MM.1S (cell line): Measurements from ENCODE around the gene POLR3G.

Experiments
- DNase-seq: peaks from one replicate; pipeline ENCODE4 v3.0.0-alpha.2; 2015
- H2AFZ ChIP-seq: fragments of 300-600 bp; sonication (generic); 2 replicates; pipeline ENCODE4 v1.6.0; 2016; ENCODE audit warnings: antibody characterized with exemption, low read length
- H3F3A ChIP-seq: fragments of 300-600 bp; sonication (generic); 2 replicates; pipeline ENCODE4 v1.6.1; 2016; ENCODE audit warnings: mild to moderate bottlenecking, antibody characterized with exemption, low read length, moderate library complexity, mixed read lengths; ENCODE audit not compliant: insufficient read depth
- H3K27ac ChIP-seq: fragments of 300-600 bp; sonication (generic); 2 replicates; pipeline ENCODE4 v1.5.1; 2016; ENCODE audit warnings: mild to moderate bottlenecking, low read length
- H3K27me3 ChIP-seq: fragments of 300-600 bp; sonication (generic); replicated peaks from 2 replicates; pipeline ENCODE4 v1.6.0; 2016; ENCODE audit warnings: low read length; ENCODE audit not compliant: insufficient read depth
- H3K36me3 ChIP-seq: fragments of 300-600 bp; sonication (generic); replicated peaks from 2 replicates; pipeline ENCODE4 v1.6.1; 2016; ENCODE audit warnings: mild to moderate bottlenecking, low read length, mixed read lengths; ENCODE audit not compliant: insufficient read depth
- H3K4me1 ChIP-seq: fragments of 300-600 bp; sonication (generic); 2 replicates; pipeline ENCODE4 v1.6.1; 2016; ENCODE audit warnings: low read length, mixed read lengths
- H3K4me2 ChIP-seq: fragments of 300-600 bp; sonication (generic); 2 replicates; pipeline ENCODE4 v1.6.0; 2016; ENCODE audit warnings: low read depth, low read length
- H3K4me3 ChIP-seq: fragments of 300-600 bp; sonication (generic); 2 replicates; pipeline ENCODE4 v1.5.1; 2016; ENCODE audit warnings: low read length, mixed read lengths
- H3K79me2 ChIP-seq: fragments of 300-600 bp; sonication (generic); 2 replicates; pipeline ENCODE4 v1.6.1; 2016; ENCODE audit warnings: mixed run types, low read length, mixed read lengths
- H3K9ac ChIP-seq: fragments of 300-600 bp; sonication (generic); 2 replicates; pipeline ENCODE4 v1.6.1; 2016; ENCODE audit warnings: low read length, mixed read lengths
- H3K9me2 ChIP-seq: fragments of 300-600 bp; sonication (generic); replicated peaks from 2 replicates; pipeline ENCODE4 v1.6.1; 2016; ENCODE audit warnings: mild to moderate bottlenecking, low read length, mixed read lengths; ENCODE audit not compliant: insufficient read depth
- H3K9me3 ChIP-seq: fragments of 300-600 bp; sonication (generic); replicated peaks from 2 replicates; pipeline ENCODE4 v1.6.1; 2016; ENCODE audit warnings: mild to moderate bottlenecking, low read length, mixed read lengths; ENCODE audit not compliant: insufficient read depth
- H4K20me1 ChIP-seq: fragments of 300-600 bp; sonication (generic); 2 replicates; pipeline ENCODE4 v1.6.1; 2016; ENCODE audit warnings: mild to moderate bottlenecking, low read length, moderate library complexity, mixed read lengths; ENCODE audit not compliant: insufficient read depth
- EZH2 ChIP-seq: fragments of 300-600 bp; sonication (generic); optimal IDR thresholded peaks from 2 replicates; pipeline ENCODE3; 2017; ENCODE audit warnings: low read depth, mild to moderate bottlenecking, antibody characterized with exemption, low read length, mixed read lengths
- EZH2phosphoT487 ChIP-seq: fragments of 300-600 bp; sonication (generic); IDR thresholded peaks from 2 replicates; pipeline ENCODE4 v1.6.1; 2018; ENCODE audit warnings: antibody characterized with exemption, low read length
- TF ChIP-seq, protein P1 (sequence below): fragments of 300-600 bp; sonication (generic); IDR thresholded peaks from 2 replicates; pipeline ENCODE4 v1.5.1; 2016; ENCODE audit warnings: antibody characterized with exemption, low read length, mixed read lengths

POLR3G gene, protein sequence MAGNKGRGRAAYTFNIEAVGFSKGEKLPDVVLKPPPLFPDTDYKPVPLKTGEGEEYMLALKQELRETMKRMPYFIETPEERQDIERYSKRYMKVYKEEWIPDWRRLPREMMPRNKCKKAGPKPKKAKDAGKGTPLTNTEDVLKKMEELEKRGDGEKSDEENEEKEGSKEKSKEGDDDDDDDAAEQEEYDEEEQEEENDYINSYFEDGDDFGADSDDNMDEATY

GRCh38 chr5:90474235-90475107, at the start of gene POLR3G, which contains the start of gene MBLAC2:
TSS of gene POLR3G (plus strand) at chr5:90474864. CDS start at chr5:90485568, 10,704 bp downstream.
TSS of gene MBLAC2 (minus strand) at chr5:90474771. CDS start at chr5:90474292, 479 bp downstream.
- Histone ChIP-seq H2AFZ (peak within 1 kb of the TSS; percentile 98), H3K4me2 (peak within 1 kb of the TSS; percentile 95), H3K27ac (peak within 1 kb of the TSS; percentile 74), H3K9me3 (no peaks in the 10 kb centered on the region), H3K79me2 (peaks cover 16% of the 10 kb centered on the region), H3F3A (no peaks in the 10 kb centered on the region), H4K20me1 (no peaks in the 10 kb centered on the region), H3K9ac (peak within 1 kb of the TSS; percentile 66), H3K9me2 (no peaks in the 10 kb centered on the region), H3K4me1 (peaks cover 9% of the 10 kb centered on the region; the same call in 1 of the 2 replicates), H3K4me3 (peak within 1 kb of the TSS; percentile 83), H3K36me3 (no peaks in the 10 kb centered on the region), H3K27me3 (no peaks in the 10 kb centered on the region)
- TF ChIP-seq EZH2: no peak
- no peak for TF ChIP-seq EZH2phosphoT487
- TF ChIP-seq, protein P1, sequence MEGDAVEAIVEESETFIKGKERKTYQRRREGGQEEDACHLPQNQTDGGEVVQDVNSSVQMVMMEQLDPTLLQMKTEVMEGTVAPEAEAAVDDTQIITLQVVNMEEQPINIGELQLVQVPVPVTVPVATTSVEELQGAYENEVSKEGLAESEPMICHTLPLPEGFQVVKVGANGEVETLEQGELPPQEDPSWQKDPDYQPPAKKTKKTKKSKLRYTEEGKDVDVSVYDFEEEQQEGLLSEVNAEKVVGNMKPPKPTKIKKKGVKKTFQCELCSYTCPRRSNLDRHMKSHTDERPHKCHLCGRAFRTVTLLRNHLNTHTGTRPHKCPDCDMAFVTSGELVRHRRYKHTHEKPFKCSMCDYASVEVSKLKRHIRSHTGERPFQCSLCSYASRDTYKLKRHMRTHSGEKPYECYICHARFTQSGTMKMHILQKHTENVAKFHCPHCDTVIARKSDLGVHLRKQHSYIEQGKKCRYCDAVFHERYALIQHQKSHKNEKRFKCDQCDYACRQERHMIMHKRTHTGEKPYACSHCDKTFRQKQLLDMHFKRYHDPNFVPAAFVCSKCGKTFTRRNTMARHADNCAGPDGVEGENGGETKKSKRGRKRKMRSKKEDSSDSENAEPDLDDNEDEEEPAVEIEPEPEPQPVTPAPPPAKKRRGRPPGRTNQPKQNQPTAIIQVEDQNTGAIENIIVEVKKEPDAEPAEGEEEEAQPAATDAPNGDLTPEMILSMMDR: peak; percentile 51
- DNase-seq: peak; percentile 93

GRCh38 chr5:90434116-90434714, 40.4 kb upstream of the POLR3G start:
- Histone ChIP-seq H3K27me3 (no peaks in the 10 kb centered on the region), H2AFZ (no peak overlapping the region), H3K27ac (no peak overlapping the region), H3K36me3 (no peaks in the 10 kb centered on the region), H3K9me2 (no peaks in the 10 kb centered on the region), H3K9ac (no peak overlapping the region), H3K4me3 (no peak overlapping the region), H3K79me2 (no peaks in the 10 kb centered on the region), H3K4me1 (no peaks in the 10 kb centered on the region), H4K20me1 (no peaks in the 10 kb centered on the region), H3K4me2 (no peak overlapping the region), H3F3A (no peaks in the 10 kb centered on the region), H3K9me3 (no peaks in the 10 kb centered on the region)
- peak; percentile 63 for DNase-seq
- TF ChIP-seq, protein P1: peak; percentile 79
- TF ChIP-seq EZH2phosphoT487: no peak

GRCh38 chr5:90437663-90438062, 37.0 kb upstream of the POLR3G start:
- Histone ChIP-seq H4K20me1 (no peaks in the 10 kb centered on the region), H2AFZ (no peak overlapping the region), H3K27ac (no peak overlapping the region), H3K4me3 (no peak overlapping the region), H3K9me2 (no peaks in the 10 kb centered on the region), H3K9ac (no peak overlapping the region), H3K4me1 (no peaks in the 10 kb centered on the region), H3K27me3 (no peaks in the 10 kb centered on the region), H3K9me3 (no peaks in the 10 kb centered on the region), H3F3A (no peaks in the 10 kb centered on the region), H3K4me2 (no peak overlapping the region), H3K36me3 (no peaks in the 10 kb centered on the region), H3K79me2 (no peaks in the 10 kb centered on the region)
- TF ChIP-seq EZH2 (no peak), EZH2phosphoT487 (no peak)
- TF ChIP-seq, protein P1: no peak
- no peak for DNase-seq
